K562 (cell line): ENCODE data around the gene LDB2.

Experiments
- BHLHE40 ChIP-seq: IDR thresholded peaks from 2 replicates; pipeline ENCODE4 v1.6.1; 2011; ENCODE audit warnings: low read length, improper control_type of control experiment
- CHCHD3 ChIP-seq: fragments of 250-450 bp; sonication (Bioruptor Pico); IDR thresholded peaks from 2 replicates; pipeline ENCODE4 v2.1.2; 2022; ENCODE audit warnings: mild to moderate bottlenecking
- CTBP1 ChIP-seq: fragments of 450-650 bp; IDR thresholded peaks from 2 replicates; pipeline ENCODE4 v1.6.1; 2016; ENCODE audit warnings: borderline replicate concordance
- CTCF ChIP-seq, 3 experiments: IDR thresholded peaks in 2 of 3; conservative IDR thresholded peaks in 1 of 3; 2 replicates each; pipeline ENCODE4 v1.5.1; 2011 to 2012; ENCODE audit warnings: low read length in 3 of 3, mild to moderate bottlenecking in 3 of 3, control low read depth in 2 of 3, improper control_type of control experiment in 1 of 3, inconsistent platforms in 1 of 3, low read depth in 1 of 3, mixed read lengths in 1 of 3, moderate library complexity in 1 of 3; ENCODE audit not compliant: insufficient read depth in 2 of 3
- FOXA3 ChIP-seq, 2 experiments: fragments of 450-650 bp in 1 of 2; sonication (generic) in 1 of 2; formaldehyde crosslinking; IDR thresholded peaks in 1 of 2; conservative IDR thresholded peaks in 1 of 2; 2 replicates each; pipeline versions ENCODE4 v1.4.0 to v1.8.0; 2020 to 2022; ENCODE audit warnings: mild to moderate bottlenecking in 2 of 2, missing genetic modification reagents in 1 of 2
- HINFP ChIP-seq: fragments of 450-650 bp; conservative IDR thresholded peaks from 2 replicates; pipeline ENCODE4 v1.6.1; 2016; ENCODE audit warnings: missing genetic modification characterization, low read depth, mild to moderate bottlenecking, control low read depth, missing compliant biosample characterization
- LEF1 ChIP-seq: fragments of 450-650 bp; IDR thresholded peaks from 2 replicates; pipeline ENCODE4 v1.6.1; 2016; ENCODE audit warnings: mild to moderate bottlenecking
- MEF2A ChIP-seq: IDR thresholded peaks from 2 replicates; pipeline ENCODE4 v1.6.1; 2011; ENCODE audit warnings: low read depth, mild to moderate bottlenecking, low read length, moderate library complexity; ENCODE audit not compliant: control insufficient read depth
- NFE2L1 ChIP-seq: fragments of 450-650 bp; IDR thresholded peaks from 2 replicates; pipeline ENCODE4 v1.6.1; 2016; ENCODE audit warnings: missing genetic modification characterization, low read depth, mild to moderate bottlenecking, missing compliant biosample characterization, moderate library complexity, borderline replicate concordance
- POLR2A ChIP-seq: fragments of 450-650 bp; conservative IDR thresholded peaks from 2 replicates; pipeline ENCODE4 v1.6.1; 2016
- SREBF2 ChIP-seq: sonication (generic); formaldehyde crosslinking; IDR thresholded peaks from 2 replicates; pipeline ENCODE4 v1.4.0; 2020; ENCODE audit warnings: mild to moderate bottlenecking, missing genetic modification reagents
- ZBTB12 ChIP-seq: fragments of 250-450 bp; sonication (Bioruptor Pico); IDR thresholded peaks from 2 replicates; pipeline ENCODE4 v1.4.0; 2020
- TF ChIP-seq, protein P1 (sequence below): fragments of 450-650 bp; formaldehyde crosslinking; IDR thresholded peaks from 2 replicates; pipeline ENCODE4 v1.4.0; 2020; ENCODE audit warnings: mild to moderate bottlenecking, mixed read lengths
- TF ChIP-seq, protein P2 (sequence below): fragments of 450-650 bp; formaldehyde crosslinking; IDR thresholded peaks from 2 replicates; pipeline ENCODE4 v1.4.0; 2020; ENCODE audit warnings: mild to moderate bottlenecking

DNA sequence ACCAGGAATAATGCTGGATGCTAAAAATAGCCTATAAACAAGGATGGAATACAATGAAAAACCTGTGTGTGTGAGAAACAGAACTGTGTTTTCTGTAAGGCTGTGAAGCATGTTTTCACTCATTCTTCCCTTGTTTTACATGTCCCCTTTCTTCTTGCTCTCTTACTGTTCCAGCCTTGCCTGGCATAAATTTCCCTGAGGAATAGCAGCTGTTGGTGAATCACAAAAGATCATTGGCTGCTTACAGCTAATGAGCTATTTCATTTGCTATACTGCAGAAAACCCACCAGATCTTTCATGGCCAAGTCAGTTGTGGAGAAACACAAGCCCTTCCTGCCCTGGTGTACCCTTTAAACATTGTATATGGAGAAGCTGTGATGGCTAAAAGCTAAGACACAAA, 91.1 kb downstream of the LDB2 start:
- TF ChIP-seq, protein P1, sequence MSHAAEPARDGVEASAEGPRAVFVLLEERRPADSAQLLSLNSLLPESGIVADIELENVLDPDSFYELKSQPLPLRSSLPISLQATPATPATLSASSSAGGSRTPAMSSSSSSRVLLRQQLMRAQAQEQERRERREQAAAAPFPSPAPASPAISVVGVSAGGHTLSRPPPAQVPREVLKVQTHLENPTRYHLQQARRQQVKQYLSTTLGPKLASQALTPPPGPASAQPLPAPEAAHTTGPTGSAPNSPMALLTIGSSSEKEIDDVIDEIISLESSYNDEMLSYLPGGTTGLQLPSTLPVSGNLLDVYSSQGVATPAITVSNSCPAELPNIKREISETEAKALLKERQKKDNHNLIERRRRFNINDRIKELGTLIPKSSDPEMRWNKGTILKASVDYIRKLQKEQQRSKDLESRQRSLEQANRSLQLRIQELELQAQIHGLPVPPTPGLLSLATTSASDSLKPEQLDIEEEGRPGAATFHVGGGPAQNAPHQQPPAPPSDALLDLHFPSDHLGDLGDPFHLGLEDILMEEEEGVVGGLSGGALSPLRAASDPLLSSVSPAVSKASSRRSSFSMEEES (CRISPR knock-in tag), result no peak
- TF ChIP-seq CTCF (IDR thresholded peaks at IDR 0.05 in 2 of 3, conservative IDR thresholded peaks at IDR 0.05 in 1 of 3; ENCODE audit: insufficient read depth in 2 of 3, low read depth in 1 of 3, low read length in 3 of 3), result no peak
- no peak for TF ChIP-seq CHCHD3 (CRISPR knock-in tag)
- TF ChIP-seq FOXA3 (CRISPR knock-in tag; conservative IDR thresholded peaks at IDR 0.05 in 1 of 2, IDR thresholded peaks at IDR 0.05 in 1 of 2), result no peak
- no peak for TF ChIP-seq LEF1
- TF ChIP-seq, protein P2, sequence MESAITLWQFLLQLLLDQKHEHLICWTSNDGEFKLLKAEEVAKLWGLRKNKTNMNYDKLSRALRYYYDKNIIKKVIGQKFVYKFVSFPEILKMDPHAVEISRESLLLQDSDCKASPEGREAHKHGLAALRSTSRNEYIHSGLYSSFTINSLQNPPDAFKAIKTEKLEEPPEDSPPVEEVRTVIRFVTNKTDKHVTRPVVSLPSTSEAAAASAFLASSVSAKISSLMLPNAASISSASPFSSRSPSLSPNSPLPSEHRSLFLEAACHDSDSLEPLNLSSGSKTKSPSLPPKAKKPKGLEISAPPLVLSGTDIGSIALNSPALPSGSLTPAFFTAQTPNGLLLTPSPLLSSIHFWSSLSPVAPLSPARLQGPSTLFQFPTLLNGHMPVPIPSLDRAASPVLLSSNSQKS (CRISPR knock-in tag), result no peak
- no peak for TF ChIP-seq ZBTB12 (CRISPR knock-in tag)
- TF ChIP-seq SREBF2 (CRISPR knock-in tag), result no peak
- TF ChIP-seq MEF2A, result no peak
- no peak for TF ChIP-seq NFE2L1 (tag)
- no peak for TF ChIP-seq BHLHE40
- TF ChIP-seq CTBP1, result no peak
- TF ChIP-seq POLR2A, result no peak
- TF ChIP-seq HINFP (tag), result no peak
